Activated gamma-delta T cell treated with anti-CD3 and anti-CD28 coated beads, Interleukin-2, amount 50 U/mL, for 16 hours (primary cell): Measurements from ENCODE around the gene GNL3.
"Not testable (repeated sequence)": the region's sequence is repeated elsewhere in the genome, so short reads cannot be mapped to it uniquely, and the experiment has no call there.

Experiments
- DNase-seq: peaks from one replicate; pipeline ENCODE4 v3.0.0-alpha.2; 2020; ENCODE audit warnings: low read depth

Gene GNL3

DNA sequence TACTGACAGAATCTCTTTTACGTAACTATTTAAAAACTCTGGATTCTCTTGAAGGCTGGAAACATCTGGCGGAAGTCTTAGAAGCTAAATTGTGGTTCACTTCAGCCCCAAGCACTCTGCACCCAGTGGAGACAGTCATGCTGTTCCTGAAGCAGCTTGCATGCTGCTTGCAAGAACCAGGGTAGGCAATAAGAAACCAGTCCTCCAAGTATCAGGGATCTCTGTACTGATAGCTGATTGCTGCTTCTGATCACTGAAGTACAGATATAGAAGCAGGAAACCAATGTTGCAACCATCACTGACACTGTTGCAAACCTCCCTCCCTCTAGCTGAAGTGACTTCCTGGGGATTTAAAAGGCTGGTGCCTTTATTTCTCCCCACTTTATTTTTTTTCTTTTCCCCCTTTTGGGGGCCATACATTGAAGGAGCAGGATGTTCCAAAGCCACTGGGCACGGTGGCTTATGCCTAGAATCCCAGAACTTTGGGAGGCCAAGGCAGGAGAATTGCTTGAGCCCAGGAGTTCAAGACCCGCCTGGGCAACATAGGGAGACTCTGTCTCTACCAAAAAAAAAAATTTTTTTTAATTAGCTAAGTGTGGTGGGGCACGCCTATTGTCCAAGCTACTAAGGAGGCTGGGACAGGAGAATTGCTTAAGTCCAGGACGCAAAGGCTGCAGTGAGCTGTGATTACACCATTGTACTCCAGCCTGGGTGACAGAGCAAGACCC, 35.3 kb downstream of the GNL3 start:
- no peak for DNase-seq

DNA sequence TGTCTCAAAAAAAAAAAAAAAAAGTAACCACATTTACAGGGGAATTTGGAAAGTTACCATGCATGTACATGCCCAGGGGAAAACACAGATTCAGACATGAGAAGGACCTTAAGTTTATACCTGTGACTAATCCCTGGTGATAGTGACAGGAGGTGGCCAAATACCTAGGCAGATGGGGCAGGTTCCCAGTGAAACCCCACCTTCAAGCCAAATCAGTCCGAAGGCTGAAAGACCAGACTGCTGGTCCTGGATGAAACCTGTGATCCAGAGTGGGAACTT, 35.8 kb downstream of the GNL3 start:
- no peak for DNase-seq

DNA sequence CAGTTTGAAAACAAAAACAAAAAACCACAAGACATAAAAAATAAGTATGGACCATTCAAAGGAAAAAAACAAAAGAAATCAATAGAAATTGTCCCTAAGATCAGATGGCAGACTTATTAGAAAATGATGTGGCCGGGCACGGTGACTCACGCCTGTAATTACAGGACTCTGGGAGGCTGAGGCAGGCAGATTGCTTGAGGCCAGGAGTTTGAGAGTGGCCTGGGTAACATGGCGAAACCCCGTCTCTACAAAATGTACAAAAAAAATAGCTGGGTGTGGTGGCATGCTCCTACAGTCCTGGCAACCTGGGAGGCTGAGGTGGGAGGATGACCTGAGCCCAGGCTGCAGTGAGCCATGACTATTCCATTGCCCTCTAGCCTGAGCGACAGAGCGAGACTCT, 36.7 kb downstream of the GNL3 start:
- DNase-seq, result no peak

DNA sequence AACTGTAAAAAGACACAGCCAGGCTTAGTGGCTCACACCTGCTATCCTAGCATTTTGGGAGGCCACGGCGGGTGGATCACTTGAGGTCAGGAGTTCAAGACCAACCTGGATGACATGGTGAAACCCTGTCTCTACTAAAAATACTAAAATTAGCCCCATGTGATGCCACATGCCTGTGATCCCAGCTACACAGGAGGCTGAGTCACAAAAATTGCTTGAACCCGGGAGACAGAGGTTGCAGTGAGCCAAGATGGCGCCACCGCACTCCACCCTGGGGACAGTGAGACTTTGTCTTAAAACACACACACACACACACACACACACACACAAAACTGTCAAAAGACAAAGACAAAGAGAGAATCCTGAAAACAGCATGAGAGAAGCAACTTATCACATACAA, 38.1 kb downstream of the GNL3 start:
- no peak for DNase-seq

DNA sequence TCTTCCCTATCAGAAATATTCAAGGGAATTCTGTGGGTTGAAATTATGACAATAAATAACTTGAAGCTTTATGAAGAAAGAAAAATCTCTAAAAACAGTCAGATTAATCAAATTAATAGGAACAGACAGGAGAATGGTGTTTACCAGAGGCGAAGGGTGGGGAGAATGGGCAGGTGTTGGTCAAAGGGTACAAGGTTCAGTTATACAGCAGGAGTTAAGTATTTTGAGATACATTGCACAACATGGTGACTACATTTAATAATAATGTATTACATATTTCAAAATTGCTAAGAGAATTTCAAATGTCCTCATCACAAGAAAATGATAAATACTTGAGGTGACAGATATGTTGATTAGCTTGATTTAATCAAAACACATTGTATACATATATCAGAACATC, 38.7 kb downstream of the GNL3 start:
- DNase-seq, result no peak

DNA sequence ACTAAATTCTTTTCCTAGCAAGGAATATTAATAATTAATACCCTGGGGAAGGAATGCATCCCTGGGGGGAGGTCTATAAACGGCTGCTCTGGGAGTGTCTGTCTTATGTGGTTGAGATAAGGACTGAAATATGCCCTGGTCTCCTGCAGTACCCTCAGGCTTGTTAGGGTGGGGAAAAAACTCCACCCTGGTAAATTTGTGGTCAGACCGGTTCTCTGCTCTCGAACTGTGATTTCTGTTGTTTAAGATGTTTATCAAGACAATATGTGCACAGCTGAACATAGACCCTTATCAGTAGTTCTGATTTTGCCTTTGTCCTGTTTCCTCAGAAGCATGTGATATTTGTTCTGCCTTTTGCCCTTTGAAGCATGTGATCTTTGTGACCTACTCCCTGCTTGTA, 42.9 kb downstream of the GNL3 start:
- DNase-seq, result not testable (repeated sequence)

DNA sequence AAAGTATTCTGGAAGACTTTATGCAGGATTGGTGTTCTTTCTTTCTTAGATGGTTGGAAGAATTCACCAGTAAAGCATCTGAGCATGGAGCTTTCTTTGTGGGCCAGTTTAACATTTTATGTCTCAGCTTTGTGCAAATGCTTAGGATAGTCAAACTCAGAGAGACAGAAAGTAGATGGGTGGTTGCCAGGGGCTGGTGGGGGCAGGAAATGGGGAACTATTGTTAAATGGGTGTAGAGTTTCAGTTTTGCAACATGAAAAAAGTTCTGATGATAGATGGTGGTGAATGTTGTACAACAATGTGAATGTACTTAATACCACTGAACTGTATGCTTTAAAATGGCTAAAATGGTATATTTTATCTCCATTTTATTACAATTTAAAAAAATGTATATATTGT, 44.8 kb downstream of the GNL3 start:
- no peak for DNase-seq

DNA sequence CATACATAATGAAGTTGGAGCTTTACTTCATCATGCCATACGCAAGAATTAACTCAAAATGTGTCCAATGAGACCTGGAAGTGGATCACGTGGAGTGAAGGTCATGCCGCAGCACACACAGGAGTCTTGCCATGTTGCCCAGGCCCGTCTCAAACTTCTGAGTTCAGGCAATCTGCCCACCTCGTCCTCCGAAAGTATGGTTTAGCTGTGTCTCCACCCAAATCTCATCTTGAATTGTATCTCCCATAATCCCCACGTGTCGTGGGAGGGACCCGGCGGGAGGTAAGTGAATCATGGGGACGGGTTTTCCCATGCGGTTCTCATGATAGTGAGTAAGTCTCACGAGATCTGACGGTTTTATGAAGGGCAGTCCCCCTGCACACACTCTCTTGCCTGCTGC, 45.8 kb downstream of the GNL3 start:
- no peak for DNase-seq

DNA sequence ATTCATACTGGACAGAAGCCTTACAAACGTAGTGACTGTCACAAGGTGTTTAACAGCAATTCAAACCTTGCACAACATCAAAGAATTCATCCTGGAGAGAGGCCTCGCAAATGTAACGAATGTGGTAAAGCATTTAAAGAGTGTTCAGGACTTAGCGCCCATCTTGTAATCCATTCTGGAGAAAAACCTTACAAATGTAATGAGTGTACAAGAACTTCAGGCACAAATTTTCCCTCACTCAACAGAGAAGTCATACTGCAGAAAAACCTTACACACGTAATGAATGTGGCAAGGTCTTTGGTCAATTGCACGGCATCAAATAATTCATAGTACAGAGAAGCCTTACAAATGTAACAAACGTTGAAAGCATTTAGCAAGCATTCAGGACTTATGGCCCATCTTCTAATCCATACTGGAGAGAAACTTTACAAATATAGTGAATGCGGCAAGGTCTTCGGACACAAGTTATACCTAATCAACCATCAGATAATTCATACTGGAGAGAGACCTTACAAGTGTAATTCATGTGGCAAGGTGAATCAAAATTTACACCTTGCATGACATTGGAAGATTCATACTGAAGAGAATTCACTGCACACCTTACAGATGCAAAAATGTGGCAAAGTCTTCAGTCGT, 47.5 kb downstream of the GNL3 start:
- DNase-seq, result no peak

DNA sequence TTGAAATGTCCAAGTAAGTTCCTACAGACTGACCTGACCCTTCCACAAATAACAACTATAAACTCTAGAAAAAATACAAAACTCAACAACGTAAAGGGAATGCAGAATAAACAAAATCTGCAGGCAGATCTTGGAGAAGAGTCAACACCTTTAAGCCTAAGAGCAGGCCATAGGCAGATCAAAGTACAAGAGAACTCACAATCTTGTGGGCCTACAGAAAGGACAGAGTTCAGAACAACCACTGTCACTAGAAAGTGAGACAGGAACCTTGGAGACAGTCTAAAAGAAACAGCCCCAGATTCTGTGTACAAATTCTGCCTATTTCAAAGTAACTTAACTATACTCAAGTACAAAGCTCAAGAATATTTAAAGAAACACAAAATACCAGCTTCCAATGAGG, 53.9 kb downstream of the GNL3 start:
- DNase-seq, result no peak

DNA sequence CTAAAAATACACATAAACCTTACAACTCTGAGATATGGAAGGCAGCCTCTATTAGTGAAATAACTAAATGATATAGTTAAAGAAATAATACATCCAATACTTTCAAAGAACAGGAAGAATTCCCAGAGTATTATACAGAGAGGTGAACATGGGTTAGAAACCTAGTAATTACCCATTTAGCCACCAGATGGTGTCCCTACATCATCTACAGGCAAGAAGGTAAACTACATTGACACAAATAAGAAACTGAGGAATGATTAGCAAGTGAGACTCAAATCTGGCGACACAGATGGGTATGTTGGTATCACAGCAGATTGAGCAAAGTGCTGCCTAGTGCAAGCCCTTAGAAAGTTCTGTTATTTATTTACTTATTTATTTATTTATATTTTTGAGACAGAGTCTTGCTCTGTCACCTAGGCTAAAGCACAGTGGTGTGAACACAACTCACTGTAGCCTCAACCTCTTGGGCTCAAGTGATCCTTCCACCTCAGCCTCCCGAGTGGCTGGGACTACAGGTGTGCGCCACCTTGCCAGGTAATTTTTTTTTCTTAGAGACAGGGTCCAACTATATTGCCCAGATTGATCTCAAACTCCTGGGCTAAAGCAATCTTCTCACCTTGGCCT, 56.7 kb downstream of the GNL3 start:
- DNase-seq, result no peak

DNA sequence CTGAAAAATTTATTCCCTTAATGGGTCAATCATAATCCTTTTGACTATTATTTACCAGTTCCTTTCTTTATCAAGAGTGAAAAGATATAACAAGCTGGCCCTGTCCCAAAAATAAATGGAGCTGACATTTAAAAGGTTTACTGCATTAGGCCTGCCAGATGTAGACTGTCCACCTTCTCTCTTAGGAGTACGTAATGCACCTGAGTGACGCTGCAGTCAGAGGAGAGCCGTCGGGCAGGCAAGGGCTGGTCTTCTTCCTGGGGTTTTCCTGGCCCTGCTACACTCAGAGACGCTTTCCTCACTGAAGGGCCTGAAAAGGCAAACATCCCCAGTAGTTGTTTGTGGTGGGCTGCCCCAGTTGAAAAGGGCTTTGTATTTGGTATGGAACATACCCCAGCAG, 57.3 kb downstream of the GNL3 start:
- DNase-seq, result no peak

DNA sequence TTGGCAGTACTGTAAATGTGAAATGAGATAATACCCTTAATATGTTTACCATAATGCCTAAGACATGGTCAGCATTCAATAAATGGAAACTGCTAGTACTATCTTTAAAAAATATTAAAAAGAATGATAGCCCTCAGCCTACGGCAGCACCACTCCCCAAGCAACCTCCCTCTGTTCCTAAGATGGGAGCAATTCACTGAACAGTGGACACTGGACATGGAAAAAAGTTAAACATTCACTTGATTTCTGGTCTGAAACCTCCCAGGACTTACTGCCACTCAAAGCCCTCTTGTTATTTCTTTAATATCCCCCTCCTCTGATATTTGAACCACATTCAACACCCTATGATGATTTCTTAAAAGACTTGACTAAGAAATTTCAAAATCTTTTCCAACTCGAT, 57.9 kb downstream of the GNL3 start:
- no peak for DNase-seq
